Mesenchymal stem cell (in vitro differentiated cells and primary cell): Measurements from ENCODE around the gene CPNE7.
A peak's percentile ranks its signal among the peaks of the same experiment; 100 is the strongest.

Experiments used
- DNase-seq: peaks from one replicate; pipeline ENCODE4 v3.0.0-alpha.2; 2013
- H2AFZ ChIP-seq: one replicate; pipeline ENCODE4 v1.6.1; 2013; ENCODE audit warnings: low read depth, mild to moderate bottlenecking, control low read depth, inconsistent platforms, low read length, moderate library complexity
- H2AK5ac ChIP-seq: 2 replicates; pipeline ENCODE4 v1.6.1; 2013; ENCODE audit warnings: low read length, moderate library complexity, mild to moderate bottlenecking, inconsistent platforms; ENCODE audit not compliant: severe bottlenecking
- H2BK120ac ChIP-seq: one replicate; pipeline ENCODE4 v1.6.1; 2013; ENCODE audit warnings: low read depth, mild to moderate bottlenecking, inconsistent platforms, low read length, moderate library complexity
- H2BK12ac ChIP-seq, 2 experiments: one replicate each; pipeline ENCODE4 v1.6.1; 2013; ENCODE audit warnings: inconsistent platforms in 2 of 2, low read length in 2 of 2, mild to moderate bottlenecking in 2 of 2, moderate library complexity in 2 of 2, control low read depth in 1 of 2
- H2BK15ac ChIP-seq: one replicate; pipeline ENCODE4 v1.6.1; 2013; ENCODE audit warnings: mild to moderate bottlenecking, low read depth, inconsistent platforms; ENCODE audit not compliant: poor library complexity, severe bottlenecking
- H2BK5ac ChIP-seq: 2 replicates; pipeline ENCODE4 v1.6.1; 2013; ENCODE audit warnings: low read depth, mild to moderate bottlenecking, low read length, control low read depth, inconsistent platforms; ENCODE audit not compliant: poor library complexity, severe bottlenecking
- H3K14ac ChIP-seq, 2 experiments: one replicate each; pipeline ENCODE4 v1.6.1; 2013; ENCODE audit warnings: inconsistent platforms in 2 of 2, low read length in 2 of 2, control low read depth in 1 of 2, mild to moderate bottlenecking in 1 of 2, moderate library complexity in 1 of 2
- H3K18ac ChIP-seq, 2 experiments: one replicate each; pipeline ENCODE4 v1.6.1; 2013; ENCODE audit warnings: inconsistent platforms in 2 of 2, low read length in 2 of 2, control low read depth in 1 of 2, low read depth in 1 of 2, mild to moderate bottlenecking in 1 of 2
- H3K23ac ChIP-seq, 2 experiments: one replicate each; pipeline ENCODE4 v1.6.1; 2013; ENCODE audit warnings: inconsistent platforms in 2 of 2, low read length in 2 of 2, mild to moderate bottlenecking in 2 of 2, moderate library complexity in 2 of 2, control low read depth in 1 of 2
- H3K27ac ChIP-seq: 2 replicates; pipeline ENCODE4 v1.5.1; 2013; ENCODE audit warnings: mild to moderate bottlenecking, moderate library complexity, low read length, control low read depth, inconsistent platforms; ENCODE audit not compliant: poor library complexity, severe bottlenecking
- H3K27me3 ChIP-seq, 2 experiments: 2 replicates each; pipeline versions ENCODE4 v1.6.1 to v1.7.0; 2013; ENCODE audit warnings: low read length in 2 of 2, mild to moderate bottlenecking in 2 of 2, moderate library complexity in 2 of 2, control low read depth in 1 of 2, inconsistent platforms in 1 of 2; ENCODE audit not compliant: control insufficient read depth in 1 of 2, insufficient read depth in 1 of 2
- H3K36me3 ChIP-seq, 2 experiments: 2 replicates each; pipeline versions ENCODE4 v1.6.1 to v1.7.0; 2013; ENCODE audit warnings: low read length in 2 of 2, control low read depth in 1 of 2, inconsistent platforms in 1 of 2, low read depth in 1 of 2, mild to moderate bottlenecking in 1 of 2; ENCODE audit not compliant: insufficient read depth in 2 of 2, control insufficient read depth in 1 of 2
- H3K4ac ChIP-seq, 2 experiments: one replicate each; pipeline ENCODE4 v1.6.1; 2013; ENCODE audit warnings: inconsistent platforms in 2 of 2, low read length in 2 of 2, mild to moderate bottlenecking in 2 of 2, moderate library complexity in 2 of 2, control low read depth in 1 of 2, low read depth in 1 of 2
- H3K4me1 ChIP-seq: 2 replicates; pipeline ENCODE4 v1.6.1; 2013; ENCODE audit warnings: low read depth, low read length, control low read depth; ENCODE audit not compliant: control insufficient read depth, insufficient read depth
- H3K4me2 ChIP-seq: 2 replicates; pipeline ENCODE4 v1.6.1; 2013; ENCODE audit warnings: low read length, mild to moderate bottlenecking, inconsistent platforms; ENCODE audit not compliant: poor library complexity, severe bottlenecking
- H3K4me3 ChIP-seq, 2 experiments: 2 replicates each; pipeline versions ENCODE4 v1.5.1 to v1.7.0; 2013; ENCODE audit warnings: low read length in 2 of 2, mild to moderate bottlenecking in 2 of 2, control low read depth in 1 of 2, low read depth in 1 of 2; ENCODE audit not compliant: insufficient read depth in 1 of 2
- H3K79me1 ChIP-seq: replicated peaks from 2 replicates; pipeline ENCODE4 v1.6.1; 2013; ENCODE audit warnings: mild to moderate bottlenecking, control low read depth, low read length, inconsistent platforms; ENCODE audit not compliant: poor library complexity, severe bottlenecking
- H3K9ac ChIP-seq: 2 replicates; pipeline ENCODE4 v1.7.0; 2013; ENCODE audit warnings: mild to moderate bottlenecking, low read length, moderate library complexity
- H3K9me3 ChIP-seq: 2 replicates; pipeline ENCODE4 v1.7.0; 2013; ENCODE audit warnings: mild to moderate bottlenecking, low read length; ENCODE audit not compliant: control insufficient read depth
- H4K8ac ChIP-seq: one replicate; pipeline ENCODE4 v1.6.1; 2013; ENCODE audit warnings: inconsistent platforms, mild to moderate bottlenecking, low read length, moderate library complexity
- H4K91ac ChIP-seq: one replicate; pipeline ENCODE4 v1.6.1; 2013; ENCODE audit warnings: mild to moderate bottlenecking, low read length, inconsistent platforms
- WGBS: methylation state at CpG from one replicate; pipeline ENCODE4 v1.1.7; 2013; ENCODE audit warnings: mixed read lengths; 5-methylcytosine and 5-hydroxymethylcytosine counted together

Gene CPNE7

GRCh38 chr16:89600427-89600826 is 24.9 kb downstream of the CPNE7 start:
- Histone ChIP-seq H3K79me1 (no peaks in the 10 kb centered on the region), H4K91ac (no peak overlapping the region), H2AK5ac (no peak overlapping the region), H3K4me2 (no peak overlapping the region), H3K9ac (no peak overlapping the region), H3K4me3 (no peak overlapping the region), H3K4me1 (peaks cover 27% of the 10 kb centered on the region), H3K36me3 (no peaks in the 10 kb centered on the region), H2BK15ac (no peak overlapping the region), H2BK12ac (no peak overlapping the region), H2BK5ac (no peak overlapping the region), H3K9me3 (no peaks in the 10 kb centered on the region), H3K27me3 (peaks cover 0 to 9% of the 10 kb centered on the region in 2 experiments), H2BK120ac (no peak overlapping the region), H3K14ac (peak overlapping the region in 1 of 2 experiments; percentile 2), H3K23ac (no peak overlapping the region), H4K8ac (no peak overlapping the region), H3K27ac (no peak overlapping the region), H3K4ac (no peak overlapping the region), H2AFZ (no peak overlapping the region), H3K18ac (no peak overlapping the region)
- WGBS, result 93% methylated on average over 12 of the region's 12 CpGs
- DNase-seq, result no peak

GRCh38 chr16:89600956-89601355 is 25.4 kb downstream of the CPNE7 start:
- Histone ChIP-seq H2AFZ (no peak overlapping the region), H2BK12ac (peak overlapping the region in 1 of 2 experiments; percentile 37), H3K9ac (no peak overlapping the region), H3K27me3 (peaks cover 0 to 14% of the 10 kb centered on the region in 2 experiments), H3K18ac (no peak overlapping the region), H4K8ac (no peak overlapping the region), H2BK15ac (no peak overlapping the region), H3K4ac (no peak overlapping the region), H3K4me1 (peaks cover 28% of the 10 kb centered on the region), H3K9me3 (no peaks in the 10 kb centered on the region), H3K4me2 (no peak overlapping the region), H4K91ac (no peak overlapping the region), H2BK120ac (no peak overlapping the region), H3K4me3 (no peak overlapping the region), H3K23ac (no peak overlapping the region), H3K79me1 (no peaks in the 10 kb centered on the region), H2BK5ac (no peak overlapping the region), H2AK5ac (no peak overlapping the region), H3K27ac (no peak overlapping the region), H3K14ac (no peak overlapping the region), H3K36me3 (no peaks in the 10 kb centered on the region)
- WGBS, result 82% methylated on average over 8 of the region's 8 CpGs
- DNase-seq, result peak; percentile 54

- 58% methylated on average over 22 of the region's 22 CpGs for WGBS
Measured at GRCh38 chr16:89601906-89602272, 26.3 kb downstream of the CPNE7 start.

GRCh38 chr16:89602273-89602951 is 26.9 kb downstream of the CPNE7 start:
- Histone ChIP-seq H2BK15ac (no peak overlapping the region), H3K9ac (peak overlapping the region; percentile 17), H2BK120ac (no peak overlapping the region), H3K27me3 (peaks cover 0 to 19% of the 10 kb centered on the region in 2 experiments), H3K4me3 (peak overlapping the region in 1 of 2 experiments; percentile 29), H3K36me3 (no peaks in the 10 kb centered on the region), H3K27ac (peak overlapping the region; percentile 85), H4K91ac (peak overlapping the region; percentile 78), H3K79me1 (no peaks in the 10 kb centered on the region), H3K4me1 (peaks cover 29% of the 10 kb centered on the region), H2BK5ac (peak overlapping the region; percentile 35), H3K23ac (no peak overlapping the region), H3K18ac (peak overlapping the region; percentile 44 to 45), H2AFZ (peak overlapping the region; percentile 7), H3K4ac (peak overlapping the region; percentile 12 to 35), H2BK12ac (peak overlapping the region; percentile 25 to 79), H3K4me2 (peak overlapping the region; percentile 15), H2AK5ac (no peak overlapping the region), H3K14ac (no peak overlapping the region), H4K8ac (peak overlapping the region; percentile 66), H3K9me3 (no peaks in the 10 kb centered on the region)
- peak; percentile 91 for DNase-seq
- under 1% methylated on average over 18 of the region's 22 CpGs for WGBS

More at GRCh38 chr16:89601906-89602272, 26.3 kb downstream of the CPNE7 start:
- H3K9ac ChIP-seq, result peak overlapping the region; percentile 17
- no peaks in the 10 kb centered on the region for H3K36me3 ChIP-seq
- no peak overlapping the region for H2BK120ac ChIP-seq
- H3K79me1 ChIP-seq, result no peaks in the 10 kb centered on the region
- no peak overlapping the region for H3K4ac ChIP-seq
- DNase-seq, result no peak
- H3K4me3 ChIP-seq, result no peak overlapping the region
- peak overlapping the region; percentile 71 for H2BK15ac ChIP-seq
- H4K91ac ChIP-seq, result peak overlapping the region; percentile 73
- H3K14ac ChIP-seq, result peak overlapping the region in 1 of 2 experiments; percentile 68
- peaks cover 0 to 17% of the 10 kb centered on the region in 2 experiments for H3K27me3 ChIP-seq
- no peak overlapping the region for H3K23ac ChIP-seq
- H2BK12ac ChIP-seq, result peak overlapping the region in 1 of 2 experiments; percentile 79
- H3K27ac ChIP-seq, result peak overlapping the region; percentile 85
- H2AK5ac ChIP-seq, result no peak overlapping the region
- H3K4me1 ChIP-seq, result peaks cover 29% of the 10 kb centered on the region
- H3K18ac ChIP-seq, result peak overlapping the region; percentile 26 to 54
- peak overlapping the region; percentile 15 for H3K4me2 ChIP-seq
- H2AFZ ChIP-seq, result no peak overlapping the region
- peak overlapping the region; percentile 66 for H4K8ac ChIP-seq
- no peaks in the 10 kb centered on the region for H3K9me3 ChIP-seq
- peak overlapping the region; percentile 85 for H2BK5ac ChIP-seq
